Forelimb muscle (tissue), 1 donor: ENCODE data around the gene NUFIP2. TPM values are rescaled to one million over a fixed set of nuclear protein-coding genes. Genes with fewer than 3 reads are reported as not detected.
"Not testable (repeated sequence)": the region's sequence is repeated elsewhere in the genome, so short reads cannot be mapped to it uniquely, and the experiment has no call there.

Experiments
- DNase-seq: peaks from one replicate; pipeline ENCODE4 v3.0.0-alpha.2; 2013; ENCODE audit warnings: low read depth
- polyA plus RNA-seq: library from polyadenylated mRNA; unstranded; fragments of 120-200 nt; gene quantifications from one replicate; pipeline ENCODE4 v1.2.1, GENCODE V29; 2013; ENCODE audit not compliant: insufficient read length

The NUFIP2 gene
- polyA plus RNA-seq, 1 donor: 31.3 TPM

DNA sequence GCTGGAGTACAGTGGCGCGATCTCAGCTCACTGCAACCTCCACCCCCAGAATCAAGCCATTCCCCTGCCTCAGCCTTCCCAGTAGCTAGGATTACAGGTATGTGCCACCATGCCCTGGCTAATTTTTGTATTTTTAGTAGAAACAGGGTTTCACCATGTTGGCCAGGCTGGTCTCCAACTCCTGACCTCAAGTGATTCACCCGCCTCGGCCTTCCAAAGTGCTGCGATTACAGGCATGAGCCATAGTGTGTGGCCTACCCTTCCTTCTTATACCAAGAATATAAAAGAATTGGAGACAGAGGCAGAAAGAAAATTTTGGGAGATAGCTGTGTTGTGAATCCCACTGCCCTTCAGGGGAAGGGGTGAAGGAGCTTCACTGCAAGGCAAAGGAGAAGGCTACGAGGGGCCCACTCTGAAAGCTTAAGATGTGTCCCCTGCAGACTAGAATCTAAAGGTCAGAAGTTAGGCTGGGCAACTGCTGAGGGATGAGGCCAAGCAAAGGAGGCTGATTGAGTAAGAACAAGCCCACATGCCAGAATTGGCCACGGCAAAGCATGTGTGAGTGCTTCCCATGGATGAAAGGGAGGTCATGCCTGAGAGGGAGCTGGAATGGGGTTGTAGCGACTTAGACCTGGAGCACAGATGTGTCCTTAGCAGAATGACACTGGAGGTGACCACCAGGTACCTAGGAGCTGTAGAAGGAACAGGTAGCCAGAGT, 55.7 kb downstream of the NUFIP2 start:
- no peak for DNase-seq

DNA sequence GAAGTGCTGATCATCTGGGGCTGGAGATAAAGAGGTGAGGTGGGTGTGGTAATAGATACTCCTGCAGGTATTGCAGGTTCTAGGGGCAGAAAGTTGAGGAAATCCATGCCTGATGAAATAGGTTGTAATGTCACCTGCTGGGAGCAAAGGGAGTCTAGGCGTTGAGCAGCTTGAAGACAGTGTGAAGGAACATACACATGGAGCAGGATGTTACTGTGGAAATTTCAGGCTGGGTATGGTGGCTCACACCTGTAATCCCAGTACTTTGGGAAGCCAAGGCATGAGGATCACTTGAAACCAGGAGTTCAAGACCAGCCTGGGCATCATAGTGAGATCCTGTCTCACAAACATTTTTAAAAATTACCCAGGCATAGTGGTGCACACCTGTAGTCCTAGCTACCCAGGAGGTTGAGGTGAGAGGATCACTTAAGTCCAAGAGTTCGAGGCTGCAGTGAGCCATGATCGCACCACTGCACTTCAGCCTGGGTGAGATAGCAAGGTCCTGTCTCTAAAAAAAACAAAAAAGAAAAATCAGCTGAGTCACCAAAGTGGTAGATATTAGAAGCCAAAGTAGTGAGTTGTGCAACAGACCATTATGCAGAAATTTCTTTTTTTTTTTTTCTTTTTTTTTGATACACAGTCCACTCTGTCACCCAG, 56.3 kb downstream of the NUFIP2 start:
- DNase-seq: no peak

DNA sequence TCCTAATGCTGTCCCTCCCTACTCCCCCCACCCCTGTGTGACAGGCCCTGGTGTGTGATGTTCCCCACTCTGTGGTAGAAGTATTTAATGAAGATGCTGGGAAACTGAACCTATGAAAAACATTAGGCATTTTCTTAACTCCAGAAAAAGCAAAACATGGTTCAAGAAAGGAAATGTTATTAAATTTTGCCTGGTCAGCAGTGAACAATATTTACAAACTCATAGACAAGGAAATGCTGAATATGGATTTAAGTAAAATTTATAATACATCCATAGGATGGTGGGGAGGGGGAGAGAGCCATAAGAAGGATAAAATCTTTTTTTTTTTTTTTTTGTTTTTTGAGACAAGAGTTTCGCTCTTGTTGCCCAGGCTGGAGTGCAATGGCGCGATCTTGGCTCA, 58.0 kb downstream of the NUFIP2 start:
- DNase-seq: no peak

DNA sequence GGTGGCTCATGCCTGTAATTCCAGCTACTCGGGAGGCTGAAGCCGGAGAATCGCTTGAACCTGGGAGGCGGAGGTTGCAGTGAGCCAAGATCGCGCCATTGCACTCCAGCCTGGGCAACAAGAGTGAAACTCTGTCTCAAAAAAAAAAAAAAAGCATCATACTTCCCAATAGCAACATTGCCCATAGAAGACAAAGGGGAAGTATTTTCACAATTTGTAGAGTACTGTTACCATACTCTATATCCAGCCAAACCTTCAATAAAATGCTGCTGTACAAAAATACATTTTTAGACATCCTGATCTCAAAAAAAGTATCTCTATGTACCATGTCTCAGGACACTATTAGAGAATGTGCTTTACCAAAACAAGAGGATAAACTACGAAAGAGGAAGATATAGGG, 59.0 kb downstream of the NUFIP2 start:
- DNase-seq: not testable (repeated sequence)

DNA sequence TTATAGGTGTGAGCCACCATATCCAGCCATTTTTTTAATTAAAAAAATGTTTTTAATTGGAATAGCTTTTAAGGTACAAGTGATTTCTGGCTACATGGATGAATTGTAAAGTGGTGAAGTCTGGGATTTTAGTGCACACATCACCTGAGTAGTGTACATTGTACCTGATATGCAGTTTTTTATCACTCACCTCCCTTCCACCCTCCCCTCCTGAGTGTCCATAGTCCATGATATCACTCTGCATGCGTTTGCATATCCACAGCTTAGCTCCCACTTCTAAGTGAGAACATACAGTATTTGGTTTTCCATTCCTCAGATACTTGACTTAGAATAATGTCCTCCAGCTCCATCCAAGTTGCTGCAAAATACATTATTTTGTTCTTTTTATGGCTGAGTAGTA, 60.6 kb downstream of the NUFIP2 start:
- no peak for DNase-seq

DNA sequence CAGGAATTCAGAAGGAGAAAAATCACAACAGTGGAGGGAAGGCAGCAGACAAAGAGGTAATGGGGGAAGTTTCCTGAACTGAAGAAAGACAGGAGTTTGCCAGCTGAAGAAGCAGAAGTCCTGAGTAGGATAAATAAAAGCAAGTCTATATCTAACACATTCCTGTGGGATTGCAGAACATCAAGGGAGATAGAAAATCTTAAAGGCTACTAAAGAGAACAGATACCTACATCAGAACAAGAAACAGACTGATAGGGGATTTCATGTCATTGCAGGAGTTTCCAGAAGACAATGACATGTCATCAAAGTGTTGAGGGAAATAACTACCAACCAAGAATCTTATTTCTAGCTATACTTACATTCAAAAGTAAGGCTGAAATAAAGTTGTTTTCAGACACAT, 68.6 kb downstream of the NUFIP2 start:
- DNase-seq: no peak

DNA sequence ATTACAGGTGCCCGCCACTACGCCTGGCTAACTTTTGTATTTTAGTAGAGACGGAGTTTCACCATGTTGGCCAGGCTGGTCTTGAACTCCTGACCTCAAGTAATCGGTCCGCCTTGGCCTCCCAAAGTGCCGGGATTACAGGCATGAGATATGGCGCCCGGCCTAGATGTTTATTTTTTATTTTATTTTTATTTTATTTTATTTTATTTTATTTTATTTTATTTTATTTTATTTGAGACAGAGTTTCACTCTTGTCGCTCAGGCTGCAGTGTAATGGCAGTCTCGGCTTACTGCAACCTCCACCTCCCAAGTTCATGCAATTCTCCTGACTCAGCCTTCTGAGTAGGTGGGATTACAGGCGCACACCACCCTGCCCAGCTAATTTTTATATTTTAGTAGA, 72.6 kb downstream of the NUFIP2 start:
- DNase-seq: not testable (repeated sequence)

DNA sequence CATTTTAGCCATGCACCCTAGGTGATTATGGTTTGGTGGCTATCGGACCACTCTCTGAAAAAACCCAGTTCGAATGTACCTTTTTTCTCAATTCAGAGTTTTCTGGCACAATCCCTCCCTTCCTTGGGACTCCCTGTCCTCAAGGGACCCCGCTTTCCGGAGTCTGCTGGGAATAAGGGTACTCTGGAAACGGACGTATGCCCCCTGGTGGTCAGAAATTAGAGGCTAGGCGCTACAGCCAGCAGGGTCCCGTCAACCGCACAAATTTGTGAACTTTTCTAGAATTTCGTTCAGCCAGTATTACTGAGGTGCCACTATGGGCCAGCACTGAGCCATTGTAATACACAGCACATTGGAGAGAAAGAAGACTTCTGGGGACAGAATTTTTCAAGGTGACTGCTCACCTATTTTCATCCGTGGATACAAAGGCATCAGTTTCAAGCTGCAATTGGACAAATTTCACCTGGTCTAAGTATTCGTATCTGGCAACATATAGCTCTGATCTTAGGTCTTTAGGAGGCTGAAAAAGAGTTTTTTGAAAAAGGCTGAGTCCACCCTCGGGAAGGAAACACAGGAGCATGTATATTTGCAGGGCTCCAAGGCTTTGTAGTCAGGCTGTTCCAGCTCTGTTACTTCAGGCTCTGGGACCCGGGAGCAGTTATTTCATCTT, 74.4 kb downstream of the NUFIP2 start:
- peak; percentile 45 for DNase-seq

DNA sequence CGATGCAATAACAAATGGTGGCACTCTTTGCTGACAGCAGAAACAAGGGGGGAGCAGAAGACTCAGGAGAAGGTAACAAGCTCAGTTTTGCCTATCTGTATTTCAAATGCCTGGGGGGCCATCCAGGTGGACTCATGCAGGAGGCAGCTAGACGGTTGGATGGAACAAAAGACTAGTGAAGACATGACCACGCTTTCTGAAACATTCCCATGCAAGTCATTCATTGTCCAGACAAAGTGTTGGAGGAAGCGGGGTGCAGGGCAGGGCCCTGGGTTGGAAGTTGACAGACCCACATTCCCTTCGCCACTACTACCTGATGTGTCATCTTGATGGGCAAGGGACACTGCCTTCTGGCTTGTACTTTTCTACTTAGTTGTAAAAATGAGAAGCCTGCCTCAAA, 77.1 kb downstream of the NUFIP2 start:
- DNase-seq: no peak

DNA sequence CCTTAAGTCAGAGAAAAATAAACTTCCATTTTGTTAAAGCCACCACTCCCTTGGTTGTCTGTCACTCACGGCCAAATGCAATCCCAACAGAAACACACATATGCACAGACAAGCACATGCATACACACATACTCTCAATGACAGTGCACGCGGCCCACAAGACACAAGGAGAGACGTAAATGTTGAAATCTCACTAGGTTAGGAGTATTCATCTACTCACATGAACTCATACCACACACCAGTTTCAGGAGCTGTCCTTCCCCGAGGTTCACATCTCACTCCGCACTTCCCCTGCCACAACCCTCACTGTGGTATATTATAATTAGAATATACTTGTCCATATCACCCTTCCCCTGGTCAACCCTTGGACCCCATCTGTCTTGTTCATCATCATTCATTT, 77.8 kb downstream of the NUFIP2 start:
- DNase-seq: no peak

DNA sequence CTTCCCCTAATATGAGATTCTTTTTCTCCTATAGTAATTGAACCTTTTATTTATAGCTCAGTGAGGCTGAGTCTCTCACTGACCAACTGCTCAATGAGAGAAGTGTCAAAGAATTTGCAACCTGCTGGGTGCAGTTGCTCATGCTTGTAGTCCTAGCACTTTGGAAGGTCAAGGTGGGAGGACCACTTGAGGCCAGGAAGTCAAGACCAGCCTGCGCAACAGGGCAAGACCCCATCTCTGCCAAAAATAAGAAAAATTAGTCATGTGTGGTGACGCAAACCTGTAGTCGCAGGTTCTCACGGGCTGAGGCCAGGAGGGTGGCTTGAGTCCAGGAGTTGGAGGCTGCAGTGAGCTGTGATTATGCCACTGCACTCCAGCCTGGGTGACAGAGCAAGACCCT, 78.2 kb downstream of the NUFIP2 start:
- DNase-seq: no peak

DNA sequence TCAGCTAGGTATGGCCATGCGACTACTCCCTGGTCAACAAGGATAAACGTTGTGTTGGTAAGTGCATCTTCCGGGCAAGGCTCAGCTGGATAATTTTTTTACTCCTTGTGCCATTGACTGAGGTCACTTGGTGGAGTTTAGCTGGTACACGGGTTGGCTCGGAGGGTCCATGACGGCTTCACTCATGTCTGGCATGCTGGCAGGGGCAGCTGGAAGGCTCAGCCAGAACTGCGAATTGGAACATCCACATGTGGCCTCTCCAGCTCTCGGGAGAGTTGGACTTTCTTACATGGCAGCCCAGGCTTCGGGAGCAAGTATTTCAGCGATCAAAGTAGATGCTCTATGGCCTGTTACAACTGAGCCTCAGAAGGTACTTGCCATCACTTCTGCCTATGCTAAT, 78.8 kb downstream of the NUFIP2 start:
- DNase-seq: no peak

DNA sequence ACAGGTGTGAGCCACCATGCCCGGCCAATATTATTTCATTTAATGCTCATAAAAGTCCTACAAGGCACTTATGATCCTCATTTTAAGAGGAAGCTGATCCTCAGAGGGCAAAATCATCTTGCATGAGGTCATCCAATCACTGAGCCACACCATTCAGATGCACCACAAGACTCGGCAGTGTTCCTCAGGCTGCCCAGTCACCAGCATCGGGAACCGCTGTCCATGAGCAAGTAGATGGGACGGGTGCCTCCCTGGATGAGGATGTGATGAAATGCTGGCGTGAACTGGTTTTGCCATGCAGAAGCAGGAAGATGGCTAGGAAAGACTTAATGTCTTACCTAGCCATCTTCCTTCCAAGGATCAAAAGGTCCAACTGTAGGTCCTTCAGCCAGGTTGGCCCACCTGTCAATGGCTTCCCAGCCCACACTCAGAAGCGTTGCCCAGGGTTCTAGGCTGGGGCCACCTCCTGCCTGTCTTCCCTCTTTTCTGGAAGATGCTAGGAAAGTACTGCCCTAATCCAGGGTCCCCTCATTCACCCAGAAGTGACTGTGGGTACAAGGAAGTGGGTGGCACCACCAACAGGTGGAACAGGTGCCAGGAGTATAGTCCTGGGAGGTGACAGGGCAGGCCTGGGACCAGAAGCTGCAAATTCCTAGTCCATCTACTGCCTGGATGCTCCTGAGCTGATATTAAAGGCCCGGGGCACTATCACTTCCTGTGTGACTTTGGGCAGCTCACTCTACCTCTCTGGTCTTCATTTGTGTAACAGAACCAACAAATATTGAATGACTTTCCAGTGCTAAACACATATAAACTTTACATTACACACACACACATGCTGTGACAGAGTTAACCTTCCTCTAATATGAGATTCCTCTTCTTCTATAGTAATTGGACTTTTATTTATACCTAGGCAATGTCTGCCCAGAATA, 79.5 kb downstream of the NUFIP2 start:
- no peak for DNase-seq

DNA sequence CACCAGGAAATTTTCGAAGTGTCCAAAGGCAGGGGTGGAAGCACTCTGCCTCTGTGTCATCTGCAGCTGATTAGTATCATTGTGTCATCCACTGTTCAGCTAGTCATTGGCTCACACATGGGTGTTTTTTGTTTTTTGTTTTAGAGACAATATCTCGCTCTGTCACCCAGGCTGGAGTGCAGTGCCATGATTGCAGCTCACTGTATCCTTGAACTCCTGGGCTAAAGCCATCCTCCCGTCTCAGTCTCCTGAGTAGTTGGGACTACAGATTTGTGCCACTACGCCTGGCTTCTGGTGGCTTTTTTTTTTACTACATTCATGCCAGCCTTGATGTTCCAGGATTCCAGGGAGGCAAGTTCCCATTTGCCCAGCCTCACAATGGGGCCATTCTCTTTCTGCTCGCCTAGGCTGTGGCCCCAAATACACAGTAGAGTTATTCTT, 81.2 kb downstream of the NUFIP2 start:
- DNase-seq: no peak

DNA sequence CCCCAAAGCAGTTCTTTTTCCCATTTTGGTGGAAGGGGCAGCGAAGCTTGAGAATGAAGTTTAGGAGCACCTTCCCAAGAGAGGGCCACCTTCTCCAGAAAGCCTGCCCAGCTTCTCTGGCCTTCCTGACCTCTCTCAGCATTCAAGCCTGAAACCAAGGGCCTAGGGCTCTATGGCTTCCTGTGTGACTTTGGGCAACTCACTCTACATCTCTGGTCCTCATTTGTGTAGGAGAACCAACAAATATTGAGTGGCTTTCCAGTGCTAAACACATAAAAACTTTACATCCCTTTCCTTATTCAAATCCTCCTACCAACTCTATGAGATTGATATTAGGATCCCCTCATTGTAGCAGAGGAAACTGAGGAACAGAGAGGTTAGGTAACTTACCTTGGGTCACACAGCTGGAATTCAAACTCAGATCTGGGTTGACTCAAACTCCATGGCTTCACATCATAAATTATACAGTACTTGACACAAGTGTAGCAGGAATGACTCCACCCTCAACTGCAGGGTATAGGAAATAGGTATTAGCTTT, 81.8 kb downstream of the NUFIP2 start:
- no peak for DNase-seq

DNA sequence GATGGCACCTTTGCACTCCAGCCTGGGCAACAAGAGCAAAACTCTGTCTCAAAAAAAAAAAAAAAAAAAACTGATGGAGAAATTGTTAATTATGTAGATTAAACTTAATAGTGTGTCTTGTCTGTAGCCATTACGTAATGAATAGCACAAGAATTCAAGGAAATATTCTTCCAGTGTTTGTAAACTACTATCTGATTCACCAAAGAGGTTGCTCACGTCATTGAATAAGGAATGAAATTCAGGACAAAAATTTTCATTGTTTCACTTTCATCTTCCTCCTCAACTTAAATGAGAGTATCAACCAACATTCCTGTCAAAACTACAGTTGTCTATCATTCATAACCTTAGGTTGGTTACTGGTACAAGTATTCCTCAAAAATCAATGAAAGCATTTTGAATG, 83.1 kb downstream of the NUFIP2 start:
- DNase-seq: no peak

DNA sequence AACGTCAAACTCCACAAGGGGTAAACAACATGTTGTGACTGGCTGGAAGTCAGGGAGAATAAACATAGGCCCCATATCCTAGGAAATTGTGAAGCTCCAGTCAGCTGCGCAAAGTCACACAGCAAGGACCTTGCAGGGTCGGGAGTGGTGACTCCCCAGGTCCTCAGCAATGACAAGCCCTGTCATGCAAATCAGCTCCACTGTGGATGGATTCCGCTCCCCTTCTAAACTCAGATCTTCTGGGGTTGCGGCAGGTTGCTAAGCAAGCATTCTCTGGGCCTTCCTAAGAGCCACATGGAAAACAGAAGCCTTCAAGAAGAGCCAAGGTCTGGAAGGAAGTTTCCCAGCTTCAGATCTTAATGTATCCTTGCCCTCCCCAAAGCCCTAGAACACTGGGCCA, 84.9 kb downstream of the NUFIP2 start:
- DNase-seq: no peak

DNA sequence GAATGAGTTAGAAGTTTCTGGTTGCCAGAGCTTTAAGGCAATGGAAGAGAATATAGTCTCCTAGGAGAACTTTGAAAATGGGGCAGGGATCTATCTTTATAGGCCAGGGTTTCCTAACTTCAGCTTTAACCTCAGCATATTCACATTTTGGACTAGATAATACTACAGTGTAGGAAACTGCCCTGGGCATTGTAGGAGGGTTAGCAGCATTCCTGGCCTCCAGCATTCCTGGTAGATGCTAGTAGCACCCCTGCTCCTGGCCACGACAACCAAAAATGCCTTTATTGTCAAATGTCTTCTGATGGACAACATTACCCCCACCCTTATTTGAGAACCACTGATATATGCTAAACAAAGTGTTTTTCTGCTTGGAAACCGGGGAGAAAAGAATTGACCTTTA, 86.0 kb downstream of the NUFIP2 start:
- no peak for DNase-seq
